Inflammatory macrophage treated with lipopolysaccharide for 1 hour (primary cell): Measurements from ENCODE around the gene SAMD11.
A peak's percentile ranks its signal among the peaks of the same experiment; 100 is the strongest.
"Not testable (repeated sequence)": the region's sequence is repeated elsewhere in the genome, so short reads cannot be mapped to it uniquely, and the experiment has no call there.

Source experiments
- DNase-seq, 2 donors: peaks; one replicate each; pipeline ENCODE4 v3.0.0-alpha.2; 2020 to 2022

SAMD11 gene, protein sequence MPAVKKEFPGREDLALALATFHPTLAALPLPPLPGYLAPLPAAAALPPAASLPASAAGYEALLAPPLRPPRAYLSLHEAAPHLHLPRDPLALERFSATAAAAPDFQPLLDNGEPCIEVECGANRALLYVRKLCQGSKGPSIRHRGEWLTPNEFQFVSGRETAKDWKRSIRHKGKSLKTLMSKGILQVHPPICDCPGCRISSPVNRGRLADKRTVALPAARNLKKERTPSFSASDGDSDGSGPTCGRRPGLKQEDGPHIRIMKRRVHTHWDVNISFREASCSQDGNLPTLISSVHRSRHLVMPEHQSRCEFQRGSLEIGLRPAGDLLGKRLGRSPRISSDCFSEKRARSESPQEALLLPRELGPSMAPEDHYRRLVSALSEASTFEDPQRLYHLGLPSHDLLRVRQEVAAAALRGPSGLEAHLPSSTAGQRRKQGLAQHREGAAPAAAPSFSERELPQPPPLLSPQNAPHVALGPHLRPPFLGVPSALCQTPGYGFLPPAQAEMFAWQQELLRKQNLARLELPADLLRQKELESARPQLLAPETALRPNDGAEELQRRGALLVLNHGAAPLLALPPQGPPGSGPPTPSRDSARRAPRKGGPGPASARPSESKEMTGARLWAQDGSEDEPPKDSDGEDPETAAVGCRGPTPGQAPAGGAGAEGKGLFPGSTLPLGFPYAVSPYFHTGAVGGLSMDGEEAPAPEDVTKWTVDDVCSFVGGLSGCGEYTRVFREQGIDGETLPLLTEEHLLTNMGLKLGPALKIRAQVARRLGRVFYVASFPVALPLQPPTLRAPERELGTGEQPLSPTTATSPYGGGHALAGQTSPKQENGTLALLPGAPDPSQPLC

DNA sequence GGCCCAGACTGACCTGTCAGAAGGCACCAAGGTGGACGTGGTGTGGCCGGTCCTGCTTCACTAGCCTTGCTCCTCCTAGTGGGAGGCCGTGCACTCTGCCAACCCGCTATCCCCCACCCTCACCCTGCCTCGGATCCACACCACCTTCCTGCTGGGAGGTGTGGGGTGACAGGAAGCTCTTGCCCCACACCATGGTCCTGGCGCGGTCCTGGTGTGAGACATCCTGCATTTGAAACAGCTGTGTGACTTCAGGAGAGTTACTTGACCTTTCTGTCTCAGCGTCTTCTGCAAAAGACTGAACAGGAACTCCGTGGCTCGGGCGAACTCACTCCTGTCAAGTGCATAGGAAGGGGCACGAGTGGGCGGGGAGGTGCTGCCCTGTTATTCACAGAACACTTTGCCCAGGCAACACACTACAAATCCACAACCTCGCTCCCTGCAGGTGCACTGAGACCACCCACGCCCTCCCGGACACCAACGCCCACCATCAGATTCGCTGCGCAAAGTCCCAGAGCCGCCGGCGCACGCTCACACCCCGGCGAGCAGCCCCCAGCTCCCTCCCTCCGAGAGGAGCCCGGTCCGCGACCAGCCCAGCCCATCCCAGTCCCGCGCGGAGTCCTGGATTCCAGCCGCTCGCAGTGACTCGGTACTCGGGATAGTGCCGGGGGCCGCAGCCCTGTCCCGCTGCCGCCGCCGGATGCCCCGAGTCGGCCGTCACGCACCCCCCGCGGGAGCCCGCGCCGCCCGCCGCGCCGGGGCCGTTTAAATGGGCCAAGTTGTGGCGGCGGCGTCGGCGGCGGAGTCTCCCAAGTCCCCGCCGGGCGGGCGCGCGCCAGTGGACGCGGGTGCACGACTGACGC, at the start of gene SAMD11:
TSS of gene SAMD11 (plus strand) at position 793 of the 860 bp plus-strand sequence. CDS start 509 bp downstream, outside the sequence.
- DNase-seq, result peak; percentile 50 to 79

DNA sequence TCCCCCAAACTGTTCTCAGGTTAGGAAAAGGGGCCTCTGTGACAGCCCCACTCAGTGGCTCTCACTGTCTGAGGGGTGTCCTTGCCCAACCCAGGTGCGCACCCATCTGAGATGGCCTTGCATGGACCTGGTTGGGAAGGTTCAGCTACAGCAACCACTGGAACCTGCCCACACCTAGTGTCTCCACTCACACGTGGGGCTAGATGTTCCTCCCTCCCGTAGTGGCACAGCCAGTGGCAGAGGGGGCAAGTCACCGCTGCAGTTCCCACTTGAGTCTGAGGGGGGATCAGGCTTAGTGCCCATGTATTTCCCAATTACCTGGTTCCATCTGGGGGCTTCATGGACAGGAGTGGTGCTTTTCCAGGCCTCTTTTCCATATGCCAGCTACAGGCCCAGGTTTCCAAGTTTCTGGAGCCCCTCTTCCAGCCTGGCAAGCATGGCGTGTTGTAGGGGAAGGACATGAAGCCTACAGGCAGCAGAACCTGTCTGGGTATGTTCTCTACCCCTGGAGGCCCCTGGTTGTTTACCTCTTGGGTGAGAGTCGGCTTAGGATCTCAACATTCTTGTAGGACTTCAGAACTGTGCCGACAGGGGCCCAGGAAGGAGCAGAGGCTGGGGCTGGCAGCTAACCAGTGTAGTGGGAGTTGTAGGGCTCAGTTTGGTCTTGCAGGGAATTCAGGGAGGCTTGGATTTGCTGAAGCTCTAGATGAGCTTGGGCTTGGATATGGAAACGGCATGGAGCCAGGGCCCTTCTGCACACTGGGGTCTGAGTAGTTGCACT, 47.1 kb upstream of the SAMD11 start:
- DNase-seq, result not testable (repeated sequence)

DNA sequence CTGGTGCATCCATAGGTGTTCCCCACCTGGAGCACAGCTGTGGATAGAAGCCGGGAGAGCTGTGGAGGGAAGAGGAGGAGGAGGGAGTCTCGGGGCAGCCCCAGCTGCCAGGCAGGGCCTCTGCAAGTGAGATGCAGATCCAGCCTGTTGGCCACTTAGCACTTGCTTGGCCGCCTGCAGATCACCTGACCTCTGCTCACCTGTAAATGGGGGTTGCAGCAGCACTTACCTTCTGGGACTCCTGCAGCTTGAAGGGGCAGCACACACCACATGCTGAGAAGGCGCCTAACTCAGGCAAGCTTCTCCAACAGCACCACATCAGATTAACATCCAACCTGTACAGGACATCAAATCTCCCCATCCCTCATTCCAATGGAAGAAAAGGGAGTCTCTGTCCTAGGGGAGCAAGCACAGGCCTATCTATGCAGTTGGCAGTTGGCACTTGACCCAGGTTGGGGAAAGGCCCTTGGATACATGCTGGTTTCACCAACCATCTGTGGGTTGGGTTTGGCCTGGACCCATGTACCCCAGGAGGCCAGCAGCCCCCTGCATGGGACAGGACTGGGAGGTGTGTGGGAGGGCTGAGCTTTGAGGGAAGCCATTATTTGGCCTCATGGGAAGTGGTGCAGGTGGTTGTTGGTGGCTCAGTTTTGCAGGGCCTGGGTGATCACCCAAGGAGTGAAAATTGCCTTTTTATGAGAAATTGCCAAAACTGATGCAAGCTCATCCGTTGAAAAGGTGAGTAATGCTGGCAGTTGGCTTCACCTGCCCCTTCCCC, 46.3 kb upstream of the SAMD11 start:
- DNase-seq, result not testable (repeated sequence)

DNA sequence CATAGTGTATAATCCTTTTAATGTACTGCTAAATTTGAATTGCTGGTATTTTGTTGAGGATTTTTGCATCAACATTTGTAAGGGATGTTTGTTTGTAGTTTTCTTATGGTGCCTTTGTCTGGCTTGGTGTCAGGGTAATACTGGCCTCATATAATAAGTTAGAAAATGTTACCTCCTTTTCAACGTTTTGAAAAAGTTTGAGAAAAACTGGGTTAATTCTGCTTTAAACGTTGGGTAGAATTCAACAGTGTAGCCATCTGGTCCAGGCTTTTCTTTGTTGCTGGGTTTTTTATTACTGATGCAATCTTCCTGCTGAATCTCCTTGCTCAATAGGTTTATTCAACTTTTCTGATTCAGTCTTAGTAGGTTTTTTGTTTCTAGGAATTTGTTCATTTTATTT, 43.2 kb upstream of the SAMD11 start:
- not testable (repeated sequence) for DNase-seq

DNA sequence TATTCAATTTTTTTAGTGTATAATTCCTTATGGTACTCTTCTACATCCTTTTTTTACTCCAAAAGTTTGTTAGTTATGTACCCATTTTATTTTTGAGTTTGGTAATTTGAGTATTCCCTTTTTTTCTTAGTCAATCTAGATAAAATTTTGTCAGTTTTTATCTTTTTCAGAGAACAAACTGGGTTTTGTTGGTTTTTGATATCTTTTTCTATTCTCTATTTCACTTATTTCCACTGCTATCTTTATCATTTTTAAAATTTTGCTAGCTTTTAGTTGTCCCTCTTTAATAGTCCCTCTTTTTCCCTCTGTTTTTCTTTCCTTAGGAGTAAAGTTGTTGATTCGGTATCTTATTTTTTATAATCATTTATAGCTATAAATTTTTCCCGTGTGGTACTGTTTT, 42.8 kb upstream of the SAMD11 start:
- not testable (repeated sequence) for DNase-seq

GRCh38 chr1:886311-886710, 37.4 kb upstream of the SAMD11 start:
- DNase-seq, result no peak

DNA sequence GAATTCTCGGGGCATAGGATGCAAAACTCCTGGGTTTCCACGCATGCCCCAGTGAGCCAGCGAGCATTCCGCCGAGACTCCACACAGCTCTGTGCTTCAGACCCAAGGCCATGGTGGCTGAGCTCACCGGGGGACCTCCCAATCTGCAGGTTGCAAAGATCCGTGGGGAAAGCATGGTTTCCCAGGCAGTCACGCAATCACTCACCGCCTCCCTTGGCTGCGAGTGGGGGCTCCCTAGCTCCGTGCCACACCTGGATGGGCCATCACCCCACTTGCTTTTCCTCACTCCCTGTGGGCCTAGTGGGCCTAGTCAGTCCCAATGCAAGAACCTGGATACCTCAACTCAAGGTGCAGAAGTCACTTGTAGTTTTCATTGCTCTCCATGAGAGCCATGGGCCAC, 37.0 kb upstream of the SAMD11 start:
- DNase-seq, result no peak

DNA sequence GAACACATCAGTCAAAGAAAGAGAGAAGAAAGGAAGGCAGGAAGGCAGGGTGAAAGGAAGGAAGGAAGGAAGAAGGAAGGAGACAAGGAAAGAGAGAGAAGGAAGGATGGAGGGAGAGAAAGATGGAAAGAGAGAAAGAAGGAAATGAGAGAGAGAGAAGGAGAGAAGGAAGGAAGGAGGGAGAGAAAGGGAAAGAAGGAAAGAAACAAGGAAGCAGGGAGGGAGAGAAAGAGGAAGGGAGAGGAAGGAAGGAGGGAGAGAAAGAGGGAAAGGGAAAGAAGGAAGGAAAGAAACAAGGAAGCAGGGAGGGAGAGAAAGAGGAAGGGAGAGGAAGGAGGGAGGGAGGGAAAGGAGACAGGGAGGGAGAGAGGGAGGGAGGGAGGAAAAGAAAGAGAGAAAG, 35.4 kb upstream of the SAMD11 start:
- DNase-seq, result no peak

DNA sequence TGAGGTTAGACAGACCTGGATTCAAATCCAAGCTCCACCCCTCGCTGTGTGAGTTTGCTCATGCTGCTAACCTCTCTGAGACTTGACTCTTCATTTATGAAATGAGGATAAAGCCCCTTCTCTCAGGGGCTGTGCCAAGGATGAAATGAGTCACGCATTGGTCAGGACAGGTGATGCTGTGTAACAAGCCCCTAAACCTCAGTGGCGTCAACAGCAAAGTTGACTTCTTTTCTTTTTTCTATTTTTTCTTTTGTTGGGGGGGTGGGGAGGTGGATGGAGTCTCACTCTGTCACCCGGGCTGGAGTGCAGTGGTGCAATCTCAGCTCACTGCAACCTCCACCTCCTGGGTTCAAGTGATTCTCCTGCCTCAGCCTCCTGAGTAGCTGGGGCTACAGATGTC, 33.9 kb upstream of the SAMD11 start:
- not testable (repeated sequence) for DNase-seq

DNA sequence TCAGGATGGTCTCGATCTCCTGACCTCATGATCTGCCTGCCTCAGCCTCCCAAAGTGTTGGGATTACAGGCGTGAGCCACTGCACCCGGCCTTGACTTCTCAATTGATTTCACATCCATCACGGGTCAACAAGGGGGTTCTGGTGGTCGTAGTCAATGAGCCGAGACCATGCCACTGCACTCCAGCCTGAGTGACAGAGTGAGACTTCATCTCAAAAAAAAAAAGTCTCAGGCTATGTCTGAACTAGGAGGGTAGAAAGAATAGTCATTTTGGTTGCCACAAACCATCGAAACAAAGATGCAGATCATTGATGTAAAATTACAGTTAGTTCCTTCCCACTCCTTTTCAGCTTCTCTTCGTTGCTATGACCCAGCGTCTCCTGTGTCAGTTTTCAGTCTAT, 33.5 kb upstream of the SAMD11 start:
- not testable (repeated sequence) for DNase-seq

- no peak for DNase-seq
Observed at GRCh38 chr1:890661-891060, 33.1 kb upstream of the SAMD11 start.

DNA sequence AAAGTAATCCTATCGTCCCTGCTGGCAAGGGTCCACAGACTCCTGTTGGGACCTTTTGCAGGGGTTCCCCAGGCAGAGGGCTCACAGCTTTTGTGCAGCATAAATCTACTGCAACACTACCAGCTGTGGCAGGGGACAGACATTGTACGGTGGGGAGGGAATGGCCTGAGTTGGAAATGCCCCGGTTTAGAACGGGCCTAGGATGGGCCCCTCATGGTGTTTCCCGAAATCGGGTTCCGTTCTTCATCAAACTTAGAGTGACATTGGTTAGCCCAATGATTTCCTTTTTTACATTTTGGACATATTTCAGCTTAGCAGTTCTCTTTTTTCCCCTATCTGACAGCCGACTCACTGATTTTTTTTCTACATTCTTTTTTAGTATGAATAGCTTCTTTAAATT, 26.5 kb upstream of the SAMD11 start:
- DNase-seq, result peak; percentile 18 to 34

DNA sequence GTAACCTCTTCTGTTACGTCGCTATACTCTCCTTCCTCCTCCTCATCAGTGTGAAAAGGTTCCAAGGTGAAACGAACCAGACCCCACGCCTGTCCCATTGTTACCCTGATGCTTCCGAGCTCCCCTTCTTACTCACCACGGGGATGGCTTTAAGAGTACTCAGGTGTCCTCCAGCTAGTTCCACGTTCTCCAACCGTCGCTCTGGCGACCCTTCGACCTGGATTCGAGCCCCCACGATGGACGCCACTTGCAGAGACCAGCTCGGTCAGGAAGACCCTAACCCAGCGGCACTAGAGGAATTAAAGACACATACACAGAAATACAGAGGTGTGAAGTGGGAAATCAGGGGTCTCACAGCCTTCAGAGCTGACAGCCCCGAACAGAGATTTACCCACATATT, 25.8 kb upstream of the SAMD11 start:
- DNase-seq, result not testable (repeated sequence)

DNA sequence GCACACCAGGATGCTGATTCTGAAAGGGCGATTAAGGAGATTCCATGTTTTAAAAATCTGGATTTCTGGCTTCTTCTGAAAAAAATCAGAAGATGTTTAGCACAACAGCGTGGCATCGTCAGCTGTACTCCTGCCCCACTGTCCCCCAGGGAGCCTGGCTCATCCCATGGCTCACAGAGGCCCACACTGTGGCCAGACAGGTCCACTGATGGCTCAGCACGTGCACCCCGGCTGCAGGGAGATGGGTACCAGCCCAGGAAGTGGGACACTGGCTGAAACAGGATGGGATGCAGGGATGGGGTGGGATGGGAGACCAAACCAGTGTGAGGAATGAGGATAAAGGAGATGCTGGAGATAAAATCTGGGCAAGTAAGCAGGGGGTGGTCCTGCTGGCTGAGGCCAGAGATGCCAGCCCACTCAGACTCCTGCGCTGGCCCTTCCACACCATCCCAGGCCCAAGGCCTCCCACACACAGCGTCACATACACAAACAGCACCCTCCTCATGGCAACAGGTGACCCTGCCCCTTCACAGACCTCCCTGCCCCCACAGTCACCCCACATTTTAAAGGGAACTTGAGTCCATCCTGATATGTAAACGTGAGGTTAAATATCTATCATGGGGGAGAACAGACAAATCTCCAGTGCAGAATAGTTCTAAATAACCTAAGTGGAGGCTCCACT, 23.9 kb upstream of the SAMD11 start:
- no peak for DNase-seq

DNA sequence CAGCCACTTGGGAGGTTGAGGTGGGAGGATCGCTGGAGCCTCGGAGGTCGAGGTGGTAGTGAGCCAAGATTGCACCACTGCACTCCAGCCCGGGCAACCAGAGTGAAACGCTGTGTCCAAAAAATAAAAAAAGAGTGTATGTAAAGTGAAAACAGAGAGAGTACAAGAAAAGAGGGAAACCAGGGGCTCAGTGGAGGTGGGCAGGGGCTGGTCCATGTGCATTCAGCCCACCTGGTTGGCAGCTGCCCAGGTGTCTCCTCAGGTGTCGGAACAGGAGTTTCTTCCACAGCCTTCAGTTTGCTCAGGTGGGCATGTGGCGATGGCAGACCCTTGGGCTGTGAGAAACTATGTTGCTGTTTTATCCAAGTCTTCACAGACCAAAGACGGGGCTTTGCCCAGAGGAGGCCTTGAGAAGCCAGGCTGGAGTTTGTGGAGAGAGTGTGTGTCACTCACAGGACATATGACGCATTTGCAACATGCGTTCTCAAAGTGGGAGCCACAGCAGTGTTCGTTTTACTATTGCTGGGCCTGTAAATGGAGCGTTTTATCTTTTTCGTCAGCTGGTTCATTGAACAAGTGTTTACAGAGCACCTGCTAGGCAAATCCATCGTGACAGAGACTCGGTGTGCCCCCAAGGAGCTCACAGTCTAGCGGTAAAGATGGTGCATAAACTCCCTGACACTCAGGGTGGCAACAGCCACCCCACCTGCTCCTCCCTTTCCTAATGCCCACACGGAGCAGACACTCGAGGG, 22.4 kb upstream of the SAMD11 start:
- no peak for DNase-seq

- no peak for DNase-seq
Observed at GRCh38 chr1:902802-903201, 20.9 kb upstream of the SAMD11 start.

GRCh38 chr1:903305-903704, 20.4 kb upstream of the SAMD11 start:
- no peak for DNase-seq

DNA sequence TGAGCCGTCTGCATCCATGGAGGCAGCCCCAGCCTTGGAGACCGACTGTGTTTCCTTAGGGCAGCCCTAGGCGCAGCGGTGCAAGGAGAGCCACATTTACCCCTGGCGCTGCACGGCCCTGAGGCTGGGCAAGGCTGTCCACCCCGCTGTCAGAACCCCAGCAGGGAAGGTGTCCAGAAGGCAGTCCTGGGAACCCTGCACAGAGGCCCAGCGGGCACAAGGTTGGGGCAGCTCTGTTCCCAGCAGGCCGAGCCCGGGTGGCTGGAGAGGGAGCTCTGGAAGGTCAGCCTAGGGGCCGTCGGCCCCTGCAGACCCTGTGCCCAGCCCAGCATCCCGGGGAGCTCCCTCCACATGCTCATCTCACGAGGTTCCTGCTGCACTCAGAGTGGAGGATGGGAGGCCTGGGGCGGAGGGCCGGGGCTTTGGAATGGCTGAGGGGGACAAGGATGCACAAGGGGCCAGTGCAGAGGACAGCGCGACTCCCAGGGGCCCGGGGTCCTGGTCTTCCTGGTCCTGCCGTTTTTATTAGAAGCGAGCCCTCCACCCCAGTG, 19.9 kb upstream of the SAMD11 start:
- no peak for DNase-seq

DNA sequence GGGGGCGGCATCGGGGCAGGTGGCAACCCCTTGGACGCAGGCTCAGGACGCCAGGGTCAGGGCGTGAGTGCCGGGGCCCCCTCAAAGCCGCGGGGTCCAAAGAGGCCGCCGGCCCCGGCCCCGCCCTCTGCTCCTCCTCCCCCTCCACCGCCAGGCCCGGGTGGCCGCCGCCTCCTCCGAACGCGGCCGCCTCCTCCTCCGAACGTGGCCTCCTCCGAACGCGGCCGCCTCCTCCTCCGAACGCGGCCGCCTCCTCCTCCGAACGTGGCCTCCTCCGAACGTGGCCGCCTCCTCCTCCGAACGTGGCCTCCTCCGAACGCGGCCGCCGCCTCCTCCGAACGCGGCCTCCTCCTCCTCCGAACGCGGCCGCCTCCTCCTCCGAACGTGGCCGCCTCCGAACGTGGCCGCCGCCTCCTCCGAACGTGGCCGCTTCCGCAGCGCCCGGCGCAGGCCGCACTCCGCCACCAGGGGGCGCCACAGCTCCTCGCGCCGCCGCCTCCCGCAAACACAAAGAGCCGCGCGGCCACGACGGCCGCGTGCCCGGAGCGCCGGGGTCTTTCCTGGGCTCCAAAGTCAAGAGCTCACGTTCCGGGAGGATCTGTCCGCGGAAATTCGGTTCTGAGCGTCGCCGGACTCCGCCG, 19.3 kb upstream of the SAMD11 start:
- DNase-seq, result peak; percentile 35 to 81
